ENCODE results near the gene ASCC3.

The ASCC3 gene

DNA sequence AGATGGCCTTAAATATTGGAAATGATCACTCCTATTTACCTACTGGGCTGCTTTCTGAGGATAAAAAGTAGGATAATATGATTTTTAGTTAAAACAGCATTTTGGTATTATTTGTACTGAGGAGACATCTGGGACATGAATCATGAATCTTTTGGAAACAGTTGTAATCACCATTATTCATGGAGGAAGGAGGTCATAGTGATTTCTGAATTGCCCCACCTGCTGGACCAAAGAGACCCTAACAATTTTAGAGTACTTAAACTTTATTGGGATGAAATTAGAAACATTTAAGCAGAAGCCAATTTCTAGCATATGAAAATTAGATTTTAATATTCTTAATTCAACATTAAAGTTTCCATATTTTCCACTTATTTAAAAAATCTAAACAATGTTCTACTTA is 308.0 kb downstream of the ASCC3 start:
- DNase-seq, result no peak

- DNase-seq, result no peak
Observed at GRCh38 chr6:100568255-100568654, 312.9 kb downstream of the ASCC3 start.

- DNase-seq, result no peak
Observed at GRCh38 chr6:100566563-100566962, 314.6 kb downstream of the ASCC3 start.

DNA sequence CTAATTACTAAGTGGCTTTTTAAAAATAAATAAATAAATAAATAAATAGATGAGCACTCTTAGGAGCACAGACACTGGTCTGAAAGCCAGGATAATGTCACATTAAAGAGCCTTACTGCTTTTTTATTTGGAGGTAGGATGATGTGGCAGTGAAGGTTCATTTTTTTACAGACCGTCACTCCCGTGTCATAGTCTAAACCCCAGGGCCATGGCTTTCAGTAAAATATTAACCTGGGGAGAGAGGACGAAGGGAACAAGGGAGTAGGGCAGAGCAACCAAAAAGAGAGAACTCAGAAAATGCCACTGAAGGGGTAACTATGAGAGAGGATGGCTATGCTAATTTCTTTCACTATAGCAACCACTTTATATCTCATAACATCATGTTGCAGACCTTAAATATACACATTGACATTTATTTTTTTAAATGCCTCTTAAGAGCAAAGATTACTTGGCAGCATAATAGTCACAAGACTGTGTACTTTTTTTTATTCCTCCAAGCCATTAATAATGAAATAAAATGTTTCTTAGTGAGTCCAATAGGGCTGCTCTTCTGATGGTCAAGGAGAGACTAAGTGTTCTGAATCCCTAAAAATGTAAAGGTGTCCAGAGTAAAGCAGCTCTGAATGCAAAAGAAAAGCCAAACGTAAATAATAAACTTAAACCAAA is 315.6 kb downstream of the ASCC3 start:
- DNase-seq, result no peak

DNA sequence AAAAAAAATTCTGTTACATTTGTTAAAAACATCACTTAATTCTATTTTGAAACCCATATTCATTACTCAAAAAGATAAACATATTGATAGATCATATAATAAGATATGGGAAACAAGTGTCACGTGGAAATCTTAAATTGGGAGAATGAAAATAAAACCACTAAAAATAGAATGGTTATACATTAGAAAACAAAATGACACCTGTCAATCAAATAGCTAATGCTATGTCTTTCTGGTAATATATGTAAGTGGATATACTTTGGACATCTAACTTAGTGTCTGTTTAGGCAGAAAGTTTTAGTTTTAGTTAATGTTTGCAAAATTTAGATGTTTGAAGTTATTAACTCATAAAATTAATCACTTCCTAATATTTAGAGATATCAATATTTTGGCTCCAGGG is 321.3 kb downstream of the ASCC3 start:
- DNase-seq, result no peak

DNA sequence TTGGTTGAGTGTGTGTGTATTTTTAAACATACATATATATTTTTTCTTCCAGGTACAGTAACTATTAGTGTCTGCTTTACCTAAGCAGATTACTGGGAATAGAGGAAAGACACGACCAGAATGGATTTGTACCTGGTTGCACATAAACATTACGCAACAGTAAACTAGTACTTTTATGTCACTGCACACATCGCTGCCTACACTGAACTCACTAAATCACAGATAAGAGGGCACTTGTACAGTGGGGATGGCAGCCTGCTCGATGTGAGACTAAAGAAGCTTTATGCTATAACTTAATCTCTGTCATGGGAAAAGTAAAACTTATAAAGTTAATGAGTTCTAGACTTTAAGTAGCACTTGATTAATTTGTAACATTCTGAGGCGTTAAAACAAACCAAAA is 326.9 kb downstream of the ASCC3 start:
- no peak for DNase-seq

GRCh38 chr6:100553243-100553642 is 327.9 kb downstream of the ASCC3 start:
- DNase-seq, result no peak

DNA sequence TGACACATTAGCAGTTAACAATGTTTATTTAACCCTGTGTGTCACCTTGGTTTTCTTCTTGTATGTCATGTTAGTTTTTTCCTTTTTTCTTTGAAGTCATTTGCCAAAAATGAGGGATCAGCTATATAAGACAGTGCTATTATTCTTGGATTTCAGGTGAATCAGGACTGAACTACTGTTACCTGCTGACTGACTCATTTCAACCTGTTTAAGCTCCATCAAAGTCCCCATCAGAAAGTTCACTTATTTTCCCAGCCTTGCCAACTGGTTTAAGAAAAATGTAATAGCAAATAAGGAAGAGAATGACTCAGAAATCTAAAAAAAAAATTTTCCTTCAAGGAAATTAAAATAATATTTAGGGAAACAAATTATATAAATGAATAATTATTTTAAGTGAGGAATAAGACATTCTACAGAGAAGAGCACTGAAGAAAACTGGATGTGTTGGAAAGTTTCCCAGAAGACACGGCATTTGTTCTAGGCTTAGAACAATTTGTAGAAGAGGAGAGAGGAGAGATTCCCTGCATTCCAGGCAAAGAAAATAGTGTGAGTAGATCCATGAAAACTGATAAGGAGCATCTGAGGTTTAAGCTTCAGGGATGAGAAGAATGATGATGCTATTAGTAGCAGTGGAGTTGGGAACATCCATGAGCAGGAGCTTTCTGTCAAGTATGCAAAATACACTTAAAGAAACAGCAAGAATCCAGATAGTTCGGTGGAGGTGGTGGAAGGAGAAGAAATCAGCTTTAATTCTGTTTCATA is 331.5 kb downstream of the ASCC3 start:
- DNase-seq, result no peak

- no peak for DNase-seq
Observed at GRCh38 chr6:100538086-100538485, 343.0 kb downstream of the ASCC3 start.

- no peak for DNase-seq
Observed at GRCh38 chr6:100518588-100518987, 362.5 kb downstream of the ASCC3 start.

DNA sequence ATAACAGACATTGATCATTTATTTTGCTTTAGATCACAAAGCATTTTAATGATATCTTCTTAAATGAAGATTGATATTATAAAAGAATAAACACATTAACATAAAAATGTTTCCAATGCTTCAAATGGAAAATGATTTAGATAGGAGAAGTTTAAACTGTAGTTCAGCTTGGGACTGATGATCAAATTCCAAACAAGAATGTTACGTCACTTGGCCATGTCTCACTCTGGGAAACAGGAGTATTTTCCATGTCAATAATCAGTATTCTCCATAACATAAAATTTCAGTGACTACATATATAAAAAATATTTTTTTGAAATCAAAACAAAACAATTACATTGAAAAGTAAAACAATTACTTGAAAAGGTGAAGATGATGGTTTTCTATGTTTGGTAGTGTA is 363.5 kb downstream of the ASCC3 start:
- no peak for DNase-seq

GRCh38 chr6:100517106-100517505 is 364.0 kb downstream of the ASCC3 start:
- no peak for DNase-seq

GRCh38 chr6:100514660-100515059 is 366.5 kb downstream of the ASCC3 start:
- no peak for DNase-seq

DNA sequence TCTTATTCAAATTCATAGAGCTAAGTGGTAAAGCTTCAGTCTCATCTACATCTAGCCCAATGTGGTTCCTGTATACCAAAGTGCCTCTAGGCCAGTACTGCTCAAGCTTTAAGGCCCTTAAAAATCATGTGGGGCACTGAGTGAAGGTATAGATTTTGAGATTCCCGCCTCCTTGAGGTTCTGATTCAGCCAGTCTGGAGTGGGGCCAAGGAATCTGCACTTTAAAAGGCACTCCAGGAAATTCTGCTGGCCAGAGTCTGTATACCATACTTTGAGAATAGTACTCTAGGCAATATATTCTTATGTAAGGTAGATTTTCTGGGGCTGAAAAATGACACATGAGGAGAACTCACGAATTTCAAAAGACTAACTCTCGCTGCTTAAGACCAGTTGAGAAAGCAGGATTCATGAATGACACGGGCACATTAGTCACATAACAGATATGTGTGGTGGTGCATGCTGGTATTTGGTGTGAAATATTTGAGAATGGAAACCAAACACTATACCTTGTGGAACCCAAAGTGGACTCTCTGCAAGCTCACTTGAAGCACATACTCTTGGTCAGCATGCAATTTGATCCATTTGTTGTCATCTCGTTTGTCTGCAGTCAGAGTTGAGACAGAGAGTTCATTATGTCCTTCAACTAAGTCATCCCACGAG is 368.8 kb downstream of the ASCC3 start:
- no peak for DNase-seq

DNA sequence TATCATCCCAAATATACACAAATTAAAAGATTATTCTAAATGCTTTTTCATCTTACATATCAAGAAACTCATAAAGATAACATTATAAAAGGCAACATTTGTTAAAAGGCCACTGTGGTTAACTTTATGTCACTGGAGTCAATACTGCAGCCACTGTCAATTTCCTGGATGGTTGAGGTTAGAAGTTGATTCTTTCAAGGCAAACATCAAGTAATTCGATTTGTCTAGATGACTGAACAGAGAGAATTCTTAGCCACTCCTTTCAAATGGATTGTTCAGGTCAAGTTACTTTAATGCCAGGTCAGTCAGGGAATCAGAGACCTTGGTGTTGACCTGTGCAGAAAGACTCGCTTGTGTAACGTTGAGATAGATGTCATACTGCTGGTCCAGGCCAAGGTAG is 372.0 kb downstream of the ASCC3 start:
- DNase-seq, result no peak

DNA sequence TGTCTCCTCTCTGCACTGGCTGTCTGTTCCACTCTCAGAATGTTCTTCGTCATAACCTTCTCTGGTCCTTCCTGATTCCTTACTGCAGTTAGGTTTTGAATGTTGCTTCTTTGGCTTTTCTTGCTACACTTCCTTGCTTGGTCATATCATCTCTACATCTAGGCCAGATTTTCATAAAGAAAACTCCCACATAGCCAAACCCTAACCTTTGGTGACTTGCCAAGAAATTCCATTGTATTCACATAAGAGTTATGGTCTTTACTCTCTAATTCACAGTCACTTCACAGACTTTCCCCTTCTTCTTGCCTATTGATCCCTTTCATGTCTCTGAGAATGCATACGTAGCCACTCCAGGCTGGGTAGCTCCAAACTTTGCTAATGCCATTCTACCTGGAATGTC is 374.5 kb downstream of the ASCC3 start:
- no peak for DNase-seq

DNA sequence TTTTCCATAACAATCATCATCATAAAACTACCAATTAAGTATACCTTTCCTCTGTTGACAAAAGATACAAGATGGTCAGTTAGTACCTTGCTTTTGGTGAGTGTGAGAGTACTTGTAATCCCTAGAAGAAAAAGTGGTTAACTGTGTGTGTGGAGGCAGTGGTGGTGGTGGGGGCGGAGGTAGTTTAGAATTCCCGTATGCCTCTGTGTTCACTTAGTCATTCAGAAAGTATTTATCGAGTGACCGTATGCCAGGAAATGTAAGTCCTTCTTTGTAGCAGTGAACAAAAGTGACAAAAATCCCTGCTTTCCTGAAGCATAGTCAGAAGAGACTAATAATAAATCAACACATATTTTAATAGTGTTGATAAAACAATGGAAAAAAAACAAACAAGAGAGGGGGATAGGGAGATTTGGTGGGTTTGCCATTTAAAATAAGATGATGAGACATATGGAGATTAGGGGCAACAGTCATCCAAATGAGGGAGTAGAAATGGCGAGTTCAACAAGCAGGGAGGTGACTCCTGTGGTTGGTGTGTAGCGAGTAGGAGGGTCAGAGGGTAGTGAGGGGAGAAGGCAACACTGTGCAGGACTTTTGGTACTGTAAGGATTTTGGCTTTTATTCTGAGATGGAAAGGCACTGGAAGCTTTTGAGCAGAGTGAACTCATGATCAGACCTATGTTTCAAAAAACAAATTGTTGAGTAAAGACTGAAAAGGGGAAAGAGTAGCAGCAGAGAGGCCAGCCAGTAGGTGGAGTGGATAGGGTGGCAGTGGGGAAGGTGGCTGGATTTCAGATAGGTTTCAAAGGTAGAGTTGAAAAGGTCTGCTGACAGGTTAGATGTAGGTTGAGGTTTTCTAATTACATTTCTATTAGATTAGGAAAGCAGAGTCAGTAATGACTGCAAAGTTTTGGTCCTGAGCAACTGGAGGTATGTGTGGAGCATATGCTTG is 376.1 kb downstream of the ASCC3 start:
- peak; percentile 31 for DNase-seq

DNA sequence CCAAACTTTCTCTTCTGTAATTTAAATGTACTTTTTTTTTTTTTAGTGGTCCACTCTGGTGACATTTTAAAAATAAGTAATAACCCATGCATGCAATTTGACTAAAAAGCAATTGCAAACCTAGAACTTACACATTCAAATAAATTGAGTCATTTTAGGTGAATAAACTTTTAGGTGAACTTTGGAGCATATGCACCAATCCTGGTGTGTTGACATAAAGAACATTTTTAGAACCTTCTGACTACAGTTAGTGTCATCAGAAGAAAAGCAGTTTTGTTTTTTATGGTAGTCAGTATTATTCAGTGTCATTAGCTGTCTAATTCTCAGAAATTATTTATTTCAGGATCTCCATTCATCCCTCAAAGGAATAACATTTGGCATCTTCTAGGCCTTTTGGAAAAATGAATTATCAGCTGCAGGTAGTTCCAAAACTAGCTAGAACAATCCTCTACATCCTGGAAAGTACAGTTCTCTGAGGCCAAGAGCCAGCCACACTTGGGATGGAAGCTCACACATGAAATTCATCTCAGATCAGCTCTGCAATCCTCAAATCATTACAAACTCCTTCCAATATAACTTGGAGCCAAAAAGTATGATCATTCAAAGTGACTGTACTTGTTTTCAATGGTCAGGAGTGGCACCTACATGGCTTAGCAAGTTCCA is 378.0 kb downstream of the ASCC3 start:
- DNase-seq, result no peak

DNA sequence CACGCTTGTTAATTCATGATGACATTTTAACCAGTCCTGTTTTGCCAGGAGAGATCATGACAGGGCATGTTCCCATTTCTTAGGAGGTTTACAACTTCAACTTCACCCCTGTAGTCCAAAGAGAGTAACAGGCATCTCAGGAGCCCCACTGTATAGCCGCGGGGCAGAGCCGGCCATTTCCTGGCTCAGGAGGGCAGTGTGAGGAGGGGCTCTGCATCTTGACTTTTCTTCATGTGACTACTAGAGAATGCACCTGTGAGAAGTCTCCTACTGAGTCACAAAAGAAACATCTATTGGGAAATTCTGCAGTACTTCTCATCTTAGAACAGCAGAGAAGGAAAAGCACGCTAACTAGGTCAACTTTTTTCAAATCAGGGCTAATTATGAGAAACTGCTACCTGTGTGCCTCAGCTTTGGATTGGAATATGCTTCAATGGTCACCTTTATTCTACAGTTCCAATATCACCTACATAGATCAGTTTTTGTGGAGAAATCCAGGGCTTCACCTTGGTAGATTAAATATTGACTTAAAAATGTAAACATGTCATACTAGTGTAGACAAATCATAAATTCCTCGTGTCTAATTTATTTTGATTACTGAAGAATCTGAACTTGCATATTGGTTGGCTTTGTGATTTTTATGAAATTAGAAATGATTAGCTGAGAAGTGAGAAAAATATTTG is 387.8 kb downstream of the ASCC3 start:
- no peak for DNase-seq

DNA sequence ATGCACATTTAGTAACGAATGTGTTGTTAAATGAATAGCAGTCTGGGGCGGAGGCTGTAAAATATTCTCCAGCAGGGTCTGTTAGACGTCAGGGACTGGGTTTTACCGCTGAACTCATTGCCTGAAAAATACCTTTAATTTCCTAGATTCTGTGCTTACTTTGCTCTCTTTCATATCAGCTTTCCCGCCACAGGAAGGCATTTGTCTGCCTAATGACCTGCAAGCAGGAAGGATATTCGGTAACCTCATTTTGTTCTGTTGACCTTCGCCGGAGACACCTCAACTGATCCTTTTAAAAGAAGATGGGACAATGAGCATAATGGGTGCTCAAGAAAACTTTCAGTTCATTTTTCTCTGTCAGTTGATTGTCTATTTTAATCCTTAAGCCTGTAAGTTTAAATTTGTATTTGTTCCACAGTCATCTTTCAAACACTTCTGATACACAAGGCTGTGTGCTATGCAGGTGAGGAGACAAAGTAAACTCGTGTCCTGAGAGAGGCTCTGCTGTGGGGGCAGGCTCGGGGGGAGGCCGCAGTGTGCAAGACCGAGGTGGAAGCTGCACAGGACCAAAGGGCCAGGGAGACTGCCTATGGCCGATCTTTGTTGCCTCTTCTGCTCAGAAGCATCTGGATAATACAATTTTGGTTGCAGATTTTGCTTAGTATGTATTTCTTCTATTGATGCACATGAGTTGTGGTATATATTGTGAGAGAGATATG is 389.0 kb downstream of the ASCC3 start:
- no peak for DNase-seq

GRCh38 chr6:100490065-100490464 is 391.1 kb downstream of the ASCC3 start:
- no peak for DNase-seq

Measured in femur (tissue), 1 donor.